ENCODE results near the gene GPR15LG. TPM values are rescaled to one million over a fixed set of nuclear protein-coding genes. Genes with fewer than 3 reads are reported as not detected.

Gene GPR15LG
- total RNA-seq, 1 donor, result not detected

- no peaks in the 10 kb centered on the region for H3K27me3 ChIP-seq (ENCODE audit: insufficient read depth, low read length)
- H3K4me1 ChIP-seq (ENCODE audit: insufficient read depth, low read length), result no peaks in the 10 kb centered on the region
- H3K4me3 ChIP-seq (ENCODE audit: low read length), result no peak overlapping the region
- H3K9me3 ChIP-seq (ENCODE audit: low read depth, low read length), result no peaks in the 10 kb centered on the region
Observed at GRCh38 chr10:84211566-84211965, 38.0 kb downstream of the GPR15LG start.

GRCh38 chr10:84212014-84212413, 38.4 kb downstream of the GPR15LG start:
- no peak overlapping the region for H3K4me3 ChIP-seq (ENCODE audit: low read length)
- H3K27me3 ChIP-seq (ENCODE audit: insufficient read depth, low read length), result no peaks in the 10 kb centered on the region
- no peaks in the 10 kb centered on the region for H3K9me3 ChIP-seq (ENCODE audit: low read depth, low read length)
- no peaks in the 10 kb centered on the region for H3K4me1 ChIP-seq (ENCODE audit: insufficient read depth, low read length)

DNA sequence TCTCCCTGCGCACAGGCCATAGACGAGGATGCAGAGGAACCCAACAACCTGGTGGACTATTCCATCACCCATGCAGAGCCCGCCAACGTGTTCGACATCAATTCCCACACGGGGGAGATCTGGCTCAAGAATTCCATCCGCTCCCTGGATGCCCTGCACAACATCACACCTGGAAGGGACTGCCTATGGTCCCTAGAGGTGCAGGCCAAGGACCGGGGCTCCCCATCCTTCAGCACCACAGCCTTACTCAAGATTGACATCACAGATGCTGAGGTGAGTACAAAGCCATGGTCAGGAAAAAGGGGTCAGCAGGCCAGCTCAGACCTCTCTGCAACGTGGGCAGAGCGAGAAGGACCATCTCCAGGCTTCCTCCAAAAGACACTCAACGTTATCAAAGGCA, 39.5 kb downstream of the GPR15LG start:
- Histone ChIP-seq H3K27me3 (ENCODE audit: insufficient read depth, low read length) (no peaks in the 10 kb centered on the region), H3K9me3 (ENCODE audit: low read depth, low read length) (no peaks in the 10 kb centered on the region), H3K4me3 (ENCODE audit: low read length) (no peak overlapping the region), H3K4me1 (ENCODE audit: insufficient read depth, low read length) (no peaks in the 10 kb centered on the region)

DNA sequence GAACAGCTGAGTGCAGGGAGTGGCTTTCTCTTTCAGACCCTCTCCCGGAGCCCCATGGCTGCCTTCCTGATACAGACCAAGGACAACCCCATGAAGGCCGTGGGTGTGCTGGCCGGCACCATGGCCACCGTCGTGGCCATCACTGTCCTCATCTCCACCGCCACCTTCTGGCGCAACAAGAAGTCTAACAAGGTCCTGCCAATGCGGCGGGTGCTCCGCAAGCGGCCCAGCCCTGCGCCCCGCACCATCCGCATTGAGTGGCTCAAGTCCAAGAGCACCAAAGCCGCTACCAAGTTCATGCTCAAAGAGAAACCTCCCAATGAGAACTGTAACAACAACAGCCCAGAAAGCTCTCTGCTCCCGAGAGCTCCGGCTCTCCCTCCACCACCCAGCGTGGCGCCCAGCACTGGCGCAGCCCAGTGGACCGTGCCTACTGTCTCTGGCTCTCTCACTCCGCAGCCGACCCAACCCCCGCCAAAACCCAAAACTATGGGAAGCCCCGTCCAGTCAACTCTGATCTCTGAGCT, 40.5 kb downstream of the GPR15LG start:
- Histone ChIP-seq H3K27me3 (ENCODE audit: insufficient read depth, low read length) (no peaks in the 10 kb centered on the region), H3K9me3 (ENCODE audit: low read depth, low read length) (no peaks in the 10 kb centered on the region), H3K4me1 (ENCODE audit: insufficient read depth, low read length) (no peaks in the 10 kb centered on the region), H3K4me3 (ENCODE audit: low read length) (no peak overlapping the region)

DNA sequence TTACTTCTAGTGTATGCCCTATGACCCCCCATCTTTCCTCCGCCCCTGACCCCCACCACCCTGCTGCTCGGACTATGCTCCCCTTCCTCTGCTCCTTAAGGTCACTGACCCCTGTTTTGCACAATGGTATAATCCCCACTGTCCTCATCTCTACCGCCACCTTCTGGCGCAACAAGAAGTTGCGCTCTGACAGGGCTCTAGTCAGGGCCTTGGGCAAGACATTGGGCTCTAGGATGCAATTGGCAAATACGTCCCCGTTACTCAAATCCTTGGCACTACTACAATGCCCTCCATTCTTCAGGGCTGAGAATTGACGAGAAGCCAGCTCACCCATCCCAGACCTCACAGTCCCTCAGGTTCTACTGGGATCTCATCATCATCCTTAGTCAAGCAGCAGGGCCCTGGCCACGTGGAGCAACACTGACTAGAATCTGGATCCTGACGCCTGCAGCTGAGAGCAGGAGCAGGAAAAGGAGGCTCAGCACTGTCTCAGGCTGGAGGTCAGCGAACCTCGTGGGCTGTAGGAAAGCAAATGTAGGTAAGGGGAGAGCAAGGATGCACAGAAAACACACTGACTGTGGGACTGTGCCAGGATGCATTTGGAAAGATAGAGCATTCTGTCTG, 41.1 kb downstream of the GPR15LG start:
- Histone ChIP-seq H3K27me3 (ENCODE audit: insufficient read depth, low read length) (no peaks in the 10 kb centered on the region), H3K4me3 (ENCODE audit: low read length) (no peak overlapping the region), H3K9me3 (ENCODE audit: low read depth, low read length) (no peaks in the 10 kb centered on the region), H3K4me1 (ENCODE audit: insufficient read depth, low read length) (no peaks in the 10 kb centered on the region)

GRCh38 chr10:84216834-84217233, 43.2 kb downstream of the GPR15LG start:
- H3K9me3 ChIP-seq (ENCODE audit: low read depth, low read length), result no peaks in the 10 kb centered on the region
- H3K4me3 ChIP-seq (ENCODE audit: low read length), result no peak overlapping the region
- no peaks in the 10 kb centered on the region for H3K4me1 ChIP-seq (ENCODE audit: insufficient read depth, low read length)
- no peaks in the 10 kb centered on the region for H3K27me3 ChIP-seq (ENCODE audit: insufficient read depth, low read length)

GRCh38 chr10:84217746-84218145, 44.1 kb downstream of the GPR15LG start:
- Histone ChIP-seq H3K4me3 (ENCODE audit: low read length) (no peak overlapping the region), H3K9me3 (ENCODE audit: low read depth, low read length) (no peaks in the 10 kb centered on the region), H3K27me3 (ENCODE audit: insufficient read depth, low read length) (no peaks in the 10 kb centered on the region), H3K4me1 (ENCODE audit: insufficient read depth, low read length) (no peaks in the 10 kb centered on the region)

DNA sequence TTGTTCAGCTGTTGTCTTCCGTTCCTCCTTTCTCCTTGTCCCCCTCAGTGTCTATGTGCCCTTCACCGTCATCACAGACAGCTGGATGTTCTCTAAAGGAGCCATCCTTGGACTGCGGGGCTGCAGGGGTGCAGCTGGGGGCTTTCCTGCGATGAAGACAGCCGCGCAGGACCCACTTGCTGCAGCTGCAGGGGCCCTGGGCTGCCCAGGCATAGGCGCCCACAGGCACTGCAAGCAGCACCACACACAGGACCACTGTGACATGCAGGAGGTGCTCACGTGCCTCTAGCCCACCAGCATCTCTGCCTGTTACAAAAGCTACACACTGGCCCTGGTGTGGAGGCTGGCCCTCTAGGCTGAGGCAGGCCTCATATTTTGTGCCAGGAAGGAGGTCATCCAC, 48.3 kb downstream of the GPR15LG start:
- Histone ChIP-seq H3K27me3 (ENCODE audit: insufficient read depth, low read length) (no peaks in the 10 kb centered on the region), H3K9me3 (ENCODE audit: low read depth, low read length) (no peaks in the 10 kb centered on the region), H3K4me1 (ENCODE audit: insufficient read depth, low read length) (no peaks in the 10 kb centered on the region), H3K4me3 (ENCODE audit: low read length) (no peak overlapping the region)

DNA sequence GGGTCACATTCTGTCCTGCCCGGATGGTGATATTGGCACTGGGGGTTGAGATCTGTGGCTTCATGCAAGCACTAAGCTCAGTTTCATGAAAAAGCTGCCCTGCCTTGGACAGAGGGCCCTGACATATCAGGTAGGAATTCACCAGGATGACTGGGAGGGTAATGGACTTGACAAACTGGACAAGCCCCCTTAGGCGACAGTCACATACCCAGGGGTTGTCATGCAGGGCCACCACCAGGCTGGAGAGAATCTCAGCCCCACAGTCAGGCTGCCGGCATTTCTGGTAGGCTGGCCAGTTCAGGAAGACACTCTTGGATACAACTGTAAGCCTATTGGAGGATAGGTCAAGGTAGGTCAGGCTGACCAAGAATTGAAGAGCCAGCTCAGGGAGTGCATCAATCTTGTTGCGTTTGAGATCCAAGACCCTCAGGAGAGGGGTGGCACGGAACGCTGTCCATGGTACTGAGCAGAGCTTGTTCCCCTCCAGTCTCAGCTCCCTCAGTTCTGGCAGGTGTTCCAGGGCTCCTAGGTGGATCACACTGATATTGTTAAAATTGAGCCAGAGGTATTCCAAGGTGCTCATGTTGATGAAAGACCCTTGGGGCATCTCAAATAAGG, 50.9 kb downstream of the GPR15LG start:
- no peaks in the 10 kb centered on the region for H3K27me3 ChIP-seq (ENCODE audit: insufficient read depth, low read length)
- H3K9me3 ChIP-seq (ENCODE audit: low read depth, low read length), result no peaks in the 10 kb centered on the region
- H3K4me1 ChIP-seq (ENCODE audit: insufficient read depth, low read length), result no peaks in the 10 kb centered on the region
- H3K4me3 ChIP-seq (ENCODE audit: low read length), result no peak overlapping the region

DNA sequence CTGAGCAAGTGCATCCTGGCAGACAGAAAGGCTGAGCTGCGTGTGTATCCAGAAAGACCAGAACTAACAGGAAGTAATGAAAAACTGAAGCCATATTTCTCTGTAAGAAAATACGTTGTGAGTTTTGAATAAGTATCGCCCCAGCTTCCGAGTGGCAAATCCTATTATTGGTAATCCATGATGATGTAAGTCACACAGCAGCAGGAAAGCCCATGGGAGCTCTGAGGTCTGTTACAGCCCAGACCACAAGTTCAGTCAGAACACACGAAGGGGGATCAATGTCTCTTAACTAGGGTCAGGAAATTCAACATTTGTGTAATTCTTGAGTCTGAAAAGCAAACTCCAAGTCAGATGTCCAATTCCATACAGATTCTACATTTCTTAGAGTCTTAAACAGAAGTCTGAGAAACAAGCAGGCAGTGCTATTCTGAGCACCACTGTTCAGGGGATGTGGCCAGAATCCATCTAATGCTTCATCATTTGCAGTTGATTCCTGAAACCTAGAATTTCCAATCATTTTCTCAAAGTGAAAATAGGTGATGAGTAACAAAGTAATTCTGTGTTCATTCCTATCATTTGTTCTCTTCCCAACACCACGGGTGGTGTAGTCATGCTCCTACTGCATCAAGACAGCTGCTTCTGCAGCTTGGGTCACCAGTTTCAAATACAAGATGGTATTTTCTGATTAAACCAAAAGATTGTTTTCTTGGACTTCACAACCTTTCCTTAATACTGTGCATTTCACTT, 52.0 kb downstream of the GPR15LG start, which contains the start of gene LRIT2:
Gene LRIT2, minus strand, starts transcription at position 118 of the 747 bp plus-strand sequence. Its CDS starts 24 bp downstream, at position 94.
- H3K27me3 ChIP-seq (ENCODE audit: insufficient read depth, low read length), result no peaks in the 10 kb centered on the region
- H3K9me3 ChIP-seq (ENCODE audit: low read depth, low read length), result no peaks in the 10 kb centered on the region
- H3K4me3 ChIP-seq (ENCODE audit: low read length), result no peak within 1 kb of the TSS
- H3K4me1 ChIP-seq (ENCODE audit: insufficient read depth, low read length), result no peaks in the 10 kb centered on the region

DNA sequence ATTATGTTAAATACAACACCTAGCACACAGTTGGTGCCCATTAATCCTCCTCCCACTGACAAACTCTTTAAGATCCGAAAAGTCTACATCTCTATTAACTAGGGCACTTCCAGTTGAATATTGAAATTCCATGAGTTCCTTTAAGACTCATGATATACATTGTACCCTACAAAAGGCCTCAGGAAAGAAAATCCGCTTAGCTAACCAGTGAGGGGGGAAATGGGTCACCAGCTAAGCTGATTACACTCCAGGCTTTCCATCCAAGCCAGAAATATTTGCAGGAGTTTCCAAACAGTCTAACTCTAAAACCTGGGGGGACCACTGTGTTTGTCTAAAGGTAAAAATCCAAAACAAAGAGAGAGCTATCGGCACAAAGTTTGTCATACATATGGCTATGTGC, 53.0 kb downstream of the GPR15LG start:
- Histone ChIP-seq H3K27me3 (ENCODE audit: insufficient read depth, low read length) (no peaks in the 10 kb centered on the region), H3K4me3 (ENCODE audit: low read length) (no peak overlapping the region), H3K4me1 (ENCODE audit: insufficient read depth, low read length) (no peaks in the 10 kb centered on the region), H3K9me3 (ENCODE audit: low read depth, low read length) (no peaks in the 10 kb centered on the region)

DNA sequence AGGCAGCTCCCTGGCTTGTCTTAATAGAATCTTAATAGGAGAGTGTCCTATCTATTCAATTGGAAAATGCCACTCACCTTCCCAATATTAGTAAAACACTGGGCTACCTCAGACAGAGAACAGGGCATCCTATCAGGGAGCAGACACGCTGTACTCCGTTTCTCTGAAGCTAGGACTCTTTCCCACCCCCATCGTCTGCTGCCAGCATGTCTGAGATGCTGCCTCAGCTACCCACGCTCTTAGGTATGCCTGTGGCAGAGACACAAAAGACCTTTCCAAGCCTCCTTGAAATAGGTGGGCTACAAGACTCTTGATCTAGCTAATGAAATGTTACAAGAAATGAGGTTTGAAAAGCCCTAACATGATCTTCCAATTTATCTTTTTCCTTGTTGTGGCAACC, 54.2 kb downstream of the GPR15LG start:
- H3K4me3 ChIP-seq (ENCODE audit: low read length), result no peak overlapping the region
- H3K27me3 ChIP-seq (ENCODE audit: insufficient read depth, low read length), result no peaks in the 10 kb centered on the region
- H3K4me1 ChIP-seq (ENCODE audit: insufficient read depth, low read length), result no peaks in the 10 kb centered on the region
- H3K9me3 ChIP-seq (ENCODE audit: low read depth, low read length), result no peaks in the 10 kb centered on the region

GRCh38 chr10:84230359-84230758, 56.8 kb downstream of the GPR15LG start:
- H3K9me3 ChIP-seq (ENCODE audit: low read depth, low read length), result no peaks in the 10 kb centered on the region
- H3K4me3 ChIP-seq (ENCODE audit: low read length), result no peak overlapping the region
- no peaks in the 10 kb centered on the region for H3K4me1 ChIP-seq (ENCODE audit: insufficient read depth, low read length)
- H3K27me3 ChIP-seq (ENCODE audit: insufficient read depth, low read length), result no peaks in the 10 kb centered on the region

- Histone ChIP-seq H3K4me3 (ENCODE audit: low read length) (no peak overlapping the region), H3K4me1 (ENCODE audit: insufficient read depth, low read length) (no peaks in the 10 kb centered on the region), H3K9me3 (ENCODE audit: low read depth, low read length) (no peaks in the 10 kb centered on the region), H3K27me3 (ENCODE audit: insufficient read depth, low read length) (peaks cover 3% of the 10 kb centered on the region)
Observed at GRCh38 chr10:84232376-84232775, 58.8 kb downstream of the GPR15LG start.

GRCh38 chr10:84233940-84234339, 60.3 kb downstream of the GPR15LG start:
- Histone ChIP-seq H3K4me1 (ENCODE audit: insufficient read depth, low read length) (no peaks in the 10 kb centered on the region), H3K27me3 (ENCODE audit: insufficient read depth, low read length) (peaks cover 3% of the 10 kb centered on the region), H3K4me3 (ENCODE audit: low read length) (no peak overlapping the region), H3K9me3 (ENCODE audit: low read depth, low read length) (no peaks in the 10 kb centered on the region)

All from mononuclear cell (primary cell).